ENCODE measurements around the gene MAEL.
A peak's percentile ranks its signal among the peaks of the same experiment; 100 is the strongest.

MAEL gene

DNA sequence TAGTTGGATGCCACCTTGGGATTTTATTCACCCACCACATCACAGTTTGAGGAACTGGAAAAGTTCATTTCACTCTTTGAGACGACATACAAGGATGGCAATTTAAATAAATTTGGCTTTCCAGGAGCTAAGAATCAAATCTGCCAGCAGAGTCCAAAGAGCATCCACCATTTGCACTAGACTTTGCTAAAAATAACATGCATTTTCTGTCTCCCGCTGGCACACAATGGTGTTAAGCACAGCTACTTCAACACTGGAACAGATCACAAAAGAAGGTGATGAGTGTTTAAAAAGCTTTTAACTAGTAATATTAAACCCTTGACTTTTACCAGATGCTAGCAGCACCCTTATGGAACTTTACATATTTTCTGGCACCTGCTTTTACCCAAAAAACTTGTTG lies 44.6 kb downstream of the MAEL start:
- TF ChIP-seq, protein P1, sequence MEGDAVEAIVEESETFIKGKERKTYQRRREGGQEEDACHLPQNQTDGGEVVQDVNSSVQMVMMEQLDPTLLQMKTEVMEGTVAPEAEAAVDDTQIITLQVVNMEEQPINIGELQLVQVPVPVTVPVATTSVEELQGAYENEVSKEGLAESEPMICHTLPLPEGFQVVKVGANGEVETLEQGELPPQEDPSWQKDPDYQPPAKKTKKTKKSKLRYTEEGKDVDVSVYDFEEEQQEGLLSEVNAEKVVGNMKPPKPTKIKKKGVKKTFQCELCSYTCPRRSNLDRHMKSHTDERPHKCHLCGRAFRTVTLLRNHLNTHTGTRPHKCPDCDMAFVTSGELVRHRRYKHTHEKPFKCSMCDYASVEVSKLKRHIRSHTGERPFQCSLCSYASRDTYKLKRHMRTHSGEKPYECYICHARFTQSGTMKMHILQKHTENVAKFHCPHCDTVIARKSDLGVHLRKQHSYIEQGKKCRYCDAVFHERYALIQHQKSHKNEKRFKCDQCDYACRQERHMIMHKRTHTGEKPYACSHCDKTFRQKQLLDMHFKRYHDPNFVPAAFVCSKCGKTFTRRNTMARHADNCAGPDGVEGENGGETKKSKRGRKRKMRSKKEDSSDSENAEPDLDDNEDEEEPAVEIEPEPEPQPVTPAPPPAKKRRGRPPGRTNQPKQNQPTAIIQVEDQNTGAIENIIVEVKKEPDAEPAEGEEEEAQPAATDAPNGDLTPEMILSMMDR (IDR thresholded peaks at IDR 0.05), result no peak
- no peak for TF ChIP-seq ZFX (IDR thresholded peaks at IDR 0.05; ENCODE audit: borderline replicate concordance)
- no peak overlapping the region for H3K27ac ChIP-seq

DNA sequence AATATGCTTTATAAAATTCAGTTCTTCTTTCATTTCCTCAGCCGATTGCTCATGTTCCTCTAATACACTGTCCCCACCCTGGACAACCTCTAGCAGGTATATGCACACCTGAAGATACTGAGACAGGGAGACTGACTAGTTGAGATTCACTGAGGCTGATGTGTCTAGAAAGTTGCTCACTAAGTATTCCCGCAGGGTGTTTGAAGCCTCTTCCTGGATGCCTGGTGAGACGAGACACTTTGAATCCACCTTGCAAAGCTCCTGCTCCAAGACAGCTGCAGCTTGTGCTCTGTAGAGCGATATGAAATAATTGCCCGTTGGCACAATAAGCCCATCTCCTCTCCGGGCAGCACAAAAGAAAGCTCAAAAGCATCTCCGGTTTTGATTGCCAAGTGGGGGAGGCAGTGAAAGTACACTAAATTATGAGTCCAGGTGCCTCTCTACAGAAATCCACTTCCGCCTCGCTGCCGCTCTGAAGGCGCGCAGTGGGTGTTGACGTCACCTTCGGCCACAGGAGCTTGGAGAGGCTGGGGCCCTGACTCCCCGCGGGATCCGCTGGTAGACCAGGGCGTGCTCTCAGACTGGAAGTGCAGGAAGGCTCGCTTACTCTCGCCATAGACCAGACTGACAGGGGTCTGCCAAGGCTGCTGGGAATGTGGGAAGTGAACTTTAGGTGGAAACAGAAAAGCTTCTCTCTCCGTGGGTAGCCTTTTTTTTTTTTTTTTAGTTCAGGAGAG lies 54.8 kb downstream of the MAEL start:
- TF ChIP-seq ZFX (IDR thresholded peaks at IDR 0.05; ENCODE audit: borderline replicate concordance), result no peak
- TF ChIP-seq, protein P1 (IDR thresholded peaks at IDR 0.05), result no peak
- peak overlapping the region; percentile 66 for H3K27ac ChIP-seq

DNA sequence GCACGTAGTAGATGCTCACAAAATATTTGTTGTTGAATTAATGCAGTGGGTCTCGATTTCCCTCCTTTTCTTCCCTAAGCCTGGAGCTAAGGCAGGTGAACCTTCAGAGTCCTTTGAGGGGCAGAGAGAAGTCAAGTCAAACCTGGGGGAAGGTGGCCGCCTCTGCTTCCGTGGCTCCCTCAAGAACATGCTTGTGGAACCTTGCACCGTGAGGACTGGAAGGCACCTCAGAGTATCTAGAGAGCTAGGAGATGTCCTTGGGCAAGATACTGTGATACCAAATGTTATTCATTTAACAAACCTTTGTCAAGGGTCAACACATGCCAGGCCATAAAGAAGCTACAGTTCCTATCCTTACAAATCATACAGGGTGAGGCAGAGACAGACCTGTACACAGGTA lies 62.8 kb downstream of the MAEL start:
- TF ChIP-seq, protein P1 (IDR thresholded peaks at IDR 0.05), result no peak
- no peak for TF ChIP-seq ZFX (IDR thresholded peaks at IDR 0.05; ENCODE audit: borderline replicate concordance)

DNA sequence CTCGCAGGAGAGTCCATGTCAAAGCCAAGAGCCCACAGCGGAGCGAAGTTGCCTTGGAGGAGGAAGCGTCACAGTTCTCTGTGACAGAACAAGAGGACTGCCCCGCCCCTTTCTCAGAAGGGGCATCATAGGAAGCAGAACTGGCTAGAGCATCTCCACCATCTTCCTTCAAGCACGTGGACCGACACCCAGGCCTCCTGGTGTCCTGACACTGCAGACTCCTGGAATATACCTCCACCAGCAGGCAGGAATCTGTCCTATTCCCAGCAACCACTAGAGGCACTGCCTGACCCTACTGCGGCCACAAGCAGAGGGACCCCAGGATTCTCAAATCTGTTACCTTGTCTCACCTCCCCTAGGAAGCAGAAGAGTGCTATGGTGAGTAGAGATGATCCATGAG lies 63.3 kb downstream of the MAEL start:
- TF ChIP-seq ZFX (IDR thresholded peaks at IDR 0.05; ENCODE audit: borderline replicate concordance), result no peak
- TF ChIP-seq, protein P1 (IDR thresholded peaks at IDR 0.05), result peak; percentile 78
- H3K27ac ChIP-seq, result no peak overlapping the region

More for the DNA sequence above, 62.8 kb downstream of the MAEL start:
- H3K27ac ChIP-seq, result no peak overlapping the region

DNA sequence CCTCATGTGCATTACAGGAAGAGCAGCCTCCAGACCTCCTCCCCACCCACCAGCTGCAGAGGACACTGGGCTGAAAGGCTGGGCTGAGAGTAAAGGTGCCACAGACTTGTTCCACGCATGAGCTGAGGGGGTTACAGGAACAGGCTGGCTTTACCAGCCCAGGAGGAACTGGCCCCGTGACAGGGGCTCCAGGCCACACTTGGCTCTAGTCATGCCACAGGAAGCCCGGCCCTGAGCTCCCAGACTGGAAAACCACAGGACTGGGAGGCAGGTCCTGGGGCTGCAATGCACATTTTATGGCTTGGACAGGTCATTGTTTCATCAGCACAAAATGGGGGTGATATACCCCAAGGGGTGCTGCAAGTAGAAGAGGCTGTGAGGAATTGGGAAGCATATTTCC lies 65.5 kb downstream of the MAEL start:
- H3K27ac ChIP-seq, result no peak overlapping the region
- TF ChIP-seq, protein P1 (IDR thresholded peaks at IDR 0.05), result no peak
- TF ChIP-seq ZFX (IDR thresholded peaks at IDR 0.05; ENCODE audit: borderline replicate concordance), result no peak

DNA sequence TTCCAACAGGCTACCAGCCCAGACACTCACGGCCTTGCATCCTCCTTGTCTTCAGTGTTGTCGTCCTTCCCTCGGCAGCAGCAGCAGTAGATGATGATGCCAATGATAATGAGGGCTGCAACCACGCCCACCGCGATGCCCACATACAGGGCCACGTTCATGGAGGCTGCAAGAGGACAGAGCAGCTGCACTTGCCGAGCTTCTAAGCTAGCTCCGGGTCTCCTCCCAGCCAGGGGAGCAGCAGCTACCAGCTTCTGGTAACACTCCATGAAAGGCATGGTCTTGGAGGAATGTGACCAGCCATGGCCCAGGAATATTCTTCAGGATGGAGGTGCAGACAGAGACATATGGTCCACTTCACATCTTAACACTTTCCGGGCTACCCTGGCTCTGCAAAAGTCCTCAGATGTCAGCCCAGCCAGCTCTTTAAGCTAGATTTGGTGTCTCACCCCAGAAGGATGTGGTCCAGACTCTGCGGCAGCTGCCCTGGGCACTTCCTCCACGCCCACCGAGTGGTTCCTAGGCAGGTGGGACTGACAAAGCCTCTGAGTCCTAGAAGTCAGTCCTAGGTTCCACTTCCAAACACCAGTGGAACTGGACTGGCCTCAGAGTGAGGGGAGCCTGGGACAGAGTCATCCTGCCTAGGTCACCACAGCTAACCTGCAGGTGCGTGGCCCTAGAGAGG lies 66.0 kb downstream of the MAEL start:
- no peak for TF ChIP-seq ZFX (IDR thresholded peaks at IDR 0.05; ENCODE audit: borderline replicate concordance)
- TF ChIP-seq, protein P1 (IDR thresholded peaks at IDR 0.05), result no peak
- no peak overlapping the region for H3K27ac ChIP-seq
